ENCODE data around the gene HPSE. TPM values are rescaled to one million over a fixed set of nuclear protein-coding genes. Genes with fewer than 3 reads are reported as not detected.

The HPSE gene
- polyA plus RNA-seq, 1 of the 3 experiments (the other 2 are of a cell fraction): 1.7 TPM

- ChIA-PET CTCF (interaction anchor here (1.0 to 1.7 kb wide), 2 partner anchors 13 to 36 kb away, joined by 4 to 6 read pairs; partner anchors contain the start of gene COQ2), POLR2A (no interaction called here)
- no peak for DNase-seq
- Histone ChIP-seq H3K4me2 (no peak overlapping the region), H2AFZ (ENCODE audit: low read depth) (no peak overlapping the region), H3K9me3 (no peaks in the 10 kb centered on the region), H3K4me3 (ENCODE audit: low read depth in 2 of 2, low read length in 1 of 2) (no peak overlapping the region), H3K9me2 (no peaks in the 10 kb centered on the region), H3K36me3 (replicated peaks in 1 of 2; ENCODE audit: control insufficient read depth in 1 of 2, insufficient read depth in 2 of 2, low read length in 1 of 2) (no peaks in the 10 kb centered on the region), H3F3A (replicated peaks; ENCODE audit: insufficient read depth) (no peaks in the 10 kb centered on the region), H3K9ac (no peak overlapping the region), H3K27ac (ENCODE audit: low read depth in 2 of 2, low read length in 1 of 2) (no peak overlapping the region), H3K79me2 (ENCODE audit: insufficient read depth) (no peaks in the 10 kb centered on the region), H3K27me3 (ENCODE audit: insufficient read depth) (no peaks in the 10 kb centered on the region), H3K4me1 (ENCODE audit: control insufficient read depth in 1 of 2, insufficient read depth in 2 of 2, low read depth in 1 of 2, low read length in 1 of 2) (no peaks in the 10 kb centered on the region), H4K20me1 (ENCODE audit: insufficient read depth) (no peaks in the 10 kb centered on the region)
- TF ChIP-seq JUND (IDR thresholded peaks at IDR 0.05) (no peak), MXI1 (IDR thresholded peaks at IDR 0.05; ENCODE audit: low read depth, low read length) (no peak), TEAD4 (IDR thresholded peaks at IDR 0.05; ENCODE audit: borderline replicate concordance, insufficient read depth) (no peak), ZBTB33 (IDR thresholded peaks at IDR 0.05; ENCODE audit: borderline replicate concordance, low read depth) (no peak), POLR2AphosphoS5 (IDR thresholded peaks at IDR 0.05; ENCODE audit: low read depth, low read length) (no peak), RAD21 (IDR thresholded peaks at IDR 0.05; ENCODE audit: low read length) (no peak), REST (IDR thresholded peaks at IDR 0.05; ENCODE audit: low read depth, low read length) (no peak), USF1 (IDR thresholded peaks at IDR 0.05; ENCODE audit: borderline replicate concordance, low read depth) (no peak), MEF2A (IDR thresholded peaks at IDR 0.05; ENCODE audit: borderline replicate concordance, low read depth) (no peak), TCF12 (IDR thresholded peaks at IDR 0.05) (no peak), IRF3 (IDR thresholded peaks at IDR 0.05; ENCODE audit: low read depth, low read length) (no peak), NRF1 (IDR thresholded peaks at IDR 0.05; ENCODE audit: low read depth, low read length) (no peak)
- 71% methylated on average over 9 of the region's 12 CpGs for WGBS (ENCODE audit: low lambda C conversion rate)
Observed at GRCh38 chr4:83247415-83248357, 87.0 kb downstream of the HPSE start.

Small RNAs within 50 kb of the gene (small RNA-seq; reads per million reads assigned to genes)
- gene AC114781.5: 0 to 1.3 (median 0) reads per million in 7 experiments

Other genes with a start within 250 kb of the HPSE start
- 11.2 and 11.3 TPM in 2 replicates for gene PLAC8, start 220.1 kb downstream of the HPSE start, polyA plus RNA-seq (2012; rRNA removed)
- 14.8 and 15.6 TPM in 2 replicates for gene COQ2, start 50.0 kb downstream of the HPSE start, polyA plus RNA-seq (2012; rRNA removed)
- gene HELQ, start 121.0 kb upstream of the HPSE start, polyA plus RNA-seq (2012; rRNA removed): 7.2 and 8.1 TPM in 2 replicates
- 19.7 and 22.2 TPM in 2 replicates for gene MRPS18C, start 121.2 kb upstream of the HPSE start, polyA plus RNA-seq (2012; rRNA removed)
- 4.9 and 6.3 TPM in 2 replicates for gene ABRAXAS1, start 150.3 kb upstream of the HPSE start, polyA plus RNA-seq (2012; rRNA removed)
- 0.02 TPM in 1 of 2 replicates, not detected in the other for gene GPAT3, start 201.3 kb upstream of the HPSE start, polyA plus RNA-seq (2012; rRNA removed)